Stimulated activated naive CD8-positive, alpha-beta T cell treated with anti-CD3 and anti-CD28 coated beads, Interleukin-15, amount 100 ng/mL, for 72 hours (primary cell): ENCODE results near the gene KIF1C.

Experiments used
- ATAC-seq: fragments of 150-1000 bp; cut with Tn5 transposase; 2 replicates; pipeline ENCODE4 v1.10.0; 2021; ENCODE audit warnings: mild to moderate bottlenecking, moderate library complexity
- DNase-seq, 2 donors: peaks; one replicate each; pipeline ENCODE4 v3.0.0; 2021 to 2022
- H3K27ac Mint-ChIP-seq, 2 donors: one replicate each; pipeline ENCODE4 v1.8.0; 2022; ENCODE audit warnings: mild to moderate bottlenecking in 2 of 2, mixed read lengths in 2 of 2, moderate library complexity in 2 of 2
- H3K27me3 Mint-ChIP-seq: one replicate; pipeline ENCODE4 v1.8.0; 2022; ENCODE audit warnings: mixed read lengths
- H3K4me1 Mint-ChIP-seq: one replicate; pipeline ENCODE4 v1.8.0; 2022; ENCODE audit warnings: mild to moderate bottlenecking, mixed read lengths
- H3K4me3 Mint-ChIP-seq, 2 donors: one replicate each; pipeline ENCODE4 v1.8.0; 2022; ENCODE audit warnings: mild to moderate bottlenecking in 2 of 2, mixed read lengths in 2 of 2, moderate library complexity in 1 of 2
- H3K9me3 Mint-ChIP-seq, 2 donors: one replicate each; pipeline ENCODE4 v1.8.0; 2022; ENCODE audit warnings: mixed read lengths in 2 of 2

The KIF1C gene

DNA sequence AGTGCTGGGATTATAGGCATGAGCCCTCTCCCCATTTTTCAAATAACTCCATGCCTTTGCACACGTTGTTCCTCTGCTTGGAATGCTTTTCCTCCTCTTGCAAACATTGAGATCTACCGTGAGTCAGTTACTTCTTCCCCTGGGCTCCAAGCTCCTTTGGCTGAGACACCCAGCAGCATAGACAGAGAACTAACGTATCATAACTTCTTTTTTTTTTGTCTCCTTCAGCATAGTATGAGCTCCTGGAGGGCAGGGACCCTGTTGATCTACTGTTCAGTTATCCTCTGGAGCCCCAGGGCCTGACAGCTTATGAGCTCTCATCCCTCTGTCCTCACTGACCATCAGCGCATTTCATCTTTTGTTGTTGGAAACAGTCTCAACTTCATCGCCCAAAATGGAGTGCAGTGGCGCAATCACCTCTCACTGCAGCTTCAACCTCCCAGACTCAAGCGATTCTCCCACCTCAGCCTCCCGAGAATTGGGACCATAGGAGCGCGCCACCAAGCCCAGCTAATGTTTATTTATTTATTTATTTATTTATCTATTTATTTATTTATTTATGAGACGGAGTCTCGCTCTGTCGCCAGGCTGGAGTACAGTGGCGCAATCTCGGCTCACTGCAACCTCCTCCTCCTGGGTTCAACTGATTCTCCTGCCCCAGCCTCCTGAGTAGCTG, 32.3 kb upstream of the KIF1C start:
- DNase-seq (no peak), ATAC-seq (no peak)
- Mint-ChIP-seq H3K27me3 (no peaks in the 10 kb centered on the region), H3K4me1 (peaks cover 18% of the 10 kb centered on the region), H3K9me3 (peaks cover 0 to 7% of the 10 kb centered on the region in 2 donors), H3K27ac (peak overlapping the region in 1 of 2 donors; percentile 38), H3K4me3 (peak overlapping the region in 1 of 2 donors; percentile 36)

DNA sequence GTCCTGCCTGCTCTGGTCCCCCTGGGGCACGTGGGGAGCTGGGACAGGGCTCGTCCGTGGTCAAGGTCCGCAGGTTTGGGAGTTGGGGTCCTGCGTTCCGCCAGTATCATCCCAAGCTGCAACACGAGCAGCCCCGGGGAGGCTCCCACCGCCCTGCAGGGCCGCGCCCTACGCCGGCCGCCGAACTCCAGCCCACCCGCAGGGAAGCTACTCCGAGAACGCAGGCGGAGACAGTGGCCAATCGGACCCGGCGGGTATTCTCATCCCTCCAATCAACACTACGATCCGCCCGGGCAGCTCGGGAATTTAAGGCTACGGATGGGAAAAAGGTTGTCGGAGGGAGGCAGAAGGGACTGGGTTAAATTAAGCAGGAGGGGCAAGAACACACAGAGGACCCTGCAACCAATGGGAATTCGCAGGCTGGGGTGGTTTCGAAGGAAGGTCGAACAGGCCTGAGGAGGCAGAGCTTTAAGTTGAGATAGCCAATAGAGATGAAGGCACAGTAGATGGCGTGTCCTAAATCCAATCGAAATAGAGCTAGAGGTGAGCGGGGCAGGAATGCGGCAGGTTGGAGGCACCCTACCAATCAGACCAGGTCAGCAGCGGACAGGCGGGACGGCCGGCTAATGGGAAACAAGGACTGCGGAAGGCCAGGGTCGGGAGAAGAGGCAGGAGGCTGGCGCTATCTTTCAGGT, 30.8 kb upstream of the KIF1C start:
- H3K27ac Mint-ChIP-seq, result peak overlapping the region in 1 of 2 donors; percentile 1
- H3K9me3 Mint-ChIP-seq, result peaks cover 0 to 7% of the 10 kb centered on the region in 2 donors
- H3K27me3 Mint-ChIP-seq, result no peaks in the 10 kb centered on the region
- peak; percentile 75 for ATAC-seq
- DNase-seq, result peak; percentile 90 to 93
- peaks cover 18% of the 10 kb centered on the region for H3K4me1 Mint-ChIP-seq
- no peak overlapping the region for H3K4me3 Mint-ChIP-seq

DNA sequence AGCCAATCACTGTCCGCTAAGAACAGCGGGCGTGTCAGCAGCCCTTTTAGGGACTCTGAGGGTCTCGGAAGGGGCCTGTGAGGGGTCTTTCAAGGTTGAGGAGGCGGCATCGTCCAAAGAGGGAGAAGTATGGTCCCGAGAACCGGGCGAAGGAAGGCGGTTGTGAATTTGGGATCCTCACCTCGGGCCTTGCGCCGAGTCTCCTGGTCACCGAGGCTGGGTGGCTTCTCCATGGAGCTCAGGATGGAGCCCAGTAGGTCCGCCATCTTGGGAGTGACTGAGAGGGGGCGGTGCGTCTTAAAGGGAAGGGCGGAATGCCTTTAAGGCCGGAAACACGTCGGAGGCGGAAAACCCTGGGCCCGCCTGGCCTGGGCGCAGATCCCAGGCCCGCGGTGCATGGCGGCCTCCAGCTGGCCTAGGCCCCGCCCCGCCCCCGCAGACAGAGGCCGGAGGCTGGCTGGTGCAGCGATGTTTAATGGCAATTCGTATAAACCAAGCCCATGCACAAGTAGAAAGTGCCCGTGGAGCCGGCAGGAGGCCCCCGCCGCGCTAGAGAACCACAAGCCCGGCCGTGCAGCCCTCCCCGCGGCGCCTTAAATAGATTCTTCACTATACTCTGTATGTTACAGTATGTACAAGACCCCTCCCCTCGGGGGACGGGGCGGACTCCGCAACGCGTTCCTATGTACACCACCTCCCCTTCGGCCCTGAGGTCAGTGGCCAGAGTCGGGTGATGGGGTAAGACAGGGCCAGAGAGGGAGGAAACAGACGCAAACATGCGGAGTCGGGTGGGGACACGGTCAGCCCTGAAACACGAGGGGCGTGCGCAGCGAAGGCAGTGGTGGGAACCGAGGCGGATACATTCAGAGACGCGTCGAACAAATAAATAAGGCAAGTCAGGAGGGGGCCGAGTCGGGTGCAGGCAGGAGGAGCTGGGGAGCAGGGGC, 29.9 kb upstream of the KIF1C start, which contains the start of gene SPAG7:
Gene SPAG7, minus strand, starts transcription at position 279 of the 947 bp plus-strand sequence. Its CDS starts 13 bp downstream, at position 266.
- H3K27me3 Mint-ChIP-seq, result no peaks in the 10 kb centered on the region
- peaks cover 18% of the 10 kb centered on the region for H3K4me1 Mint-ChIP-seq
- H3K9me3 Mint-ChIP-seq, result peaks cover 0 to 7% of the 10 kb centered on the region in 2 donors
- DNase-seq (peak; percentile 95 to 97), ATAC-seq (peak; percentile 73)
- no peak within 1 kb of the TSS for H3K4me3 Mint-ChIP-seq
- peak within 1 kb of the TSS in 1 of 2 donors; percentile 1 for H3K27ac Mint-ChIP-seq

DNA sequence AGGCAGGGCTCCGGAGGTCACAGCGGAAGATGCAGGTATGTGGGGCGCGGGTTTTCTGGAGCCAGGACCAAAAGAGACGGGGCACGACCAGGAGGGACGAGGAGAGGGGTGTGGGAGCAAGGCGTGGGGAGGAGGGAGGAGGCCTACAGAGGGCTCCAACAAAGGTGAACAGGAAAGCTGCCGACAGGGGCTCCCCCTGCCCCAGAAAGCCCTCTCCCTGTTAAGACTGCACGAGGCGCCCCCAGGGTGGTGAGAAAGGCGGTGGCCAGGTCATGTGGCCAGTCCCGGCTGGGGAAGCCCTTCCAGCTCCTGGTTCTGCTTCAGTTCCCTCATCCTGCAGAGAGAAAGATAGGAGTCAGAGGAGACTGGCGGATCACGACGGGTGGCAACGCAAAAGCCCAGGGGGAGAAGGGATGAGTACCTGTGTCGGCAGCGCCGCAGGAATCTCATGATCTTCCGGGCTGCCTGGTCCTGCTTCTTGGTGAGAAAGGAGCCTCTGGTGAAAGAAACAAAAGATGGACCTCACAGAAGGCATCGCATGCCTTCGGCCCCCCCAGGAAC, 29.2 kb upstream of the KIF1C start:
- peaks cover 0 to 7% of the 10 kb centered on the region in 2 donors for H3K9me3 Mint-ChIP-seq
- H3K27me3 Mint-ChIP-seq, result no peaks in the 10 kb centered on the region
- H3K4me3 Mint-ChIP-seq, result no peak overlapping the region
- DNase-seq, result peak in 1 of 2 donors; percentile 69
- H3K4me1 Mint-ChIP-seq, result peaks cover 20% of the 10 kb centered on the region
- ATAC-seq, result peak; percentile 4
- H3K27ac Mint-ChIP-seq, result no peak overlapping the region

DNA sequence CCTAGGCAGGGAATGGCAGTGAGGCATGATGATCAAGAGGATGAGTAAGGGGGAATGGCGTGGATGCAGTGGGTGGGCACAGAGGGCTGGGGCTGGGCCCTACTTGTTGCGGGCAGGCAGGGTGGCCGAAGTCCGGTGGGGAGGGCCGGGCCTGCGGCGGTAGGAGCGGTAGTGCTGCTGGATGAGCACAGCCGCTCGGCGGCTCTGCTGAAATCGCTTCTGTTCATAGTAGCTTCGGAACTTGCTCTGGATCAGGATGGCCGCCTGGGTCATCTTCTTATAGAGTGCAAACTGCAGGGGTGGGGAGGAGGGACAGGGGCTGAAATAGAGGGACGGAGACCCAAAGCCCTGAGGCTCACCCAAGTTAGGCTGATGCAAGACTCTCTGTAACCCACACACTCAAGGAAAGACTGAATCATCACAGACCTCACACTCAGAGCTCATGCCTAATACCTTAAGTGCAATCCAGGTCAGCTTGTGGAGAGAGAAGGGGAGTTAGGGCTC, 28.7 kb upstream of the KIF1C start:
- peaks cover 0 to 7% of the 10 kb centered on the region in 2 donors for H3K9me3 Mint-ChIP-seq
- H3K27ac Mint-ChIP-seq, result no peak overlapping the region
- DNase-seq, result peak; percentile 77 to 84
- peak; percentile 73 for ATAC-seq
- no peaks in the 10 kb centered on the region for H3K27me3 Mint-ChIP-seq
- no peak overlapping the region for H3K4me3 Mint-ChIP-seq
- peaks cover 24% of the 10 kb centered on the region for H3K4me1 Mint-ChIP-seq

DNA sequence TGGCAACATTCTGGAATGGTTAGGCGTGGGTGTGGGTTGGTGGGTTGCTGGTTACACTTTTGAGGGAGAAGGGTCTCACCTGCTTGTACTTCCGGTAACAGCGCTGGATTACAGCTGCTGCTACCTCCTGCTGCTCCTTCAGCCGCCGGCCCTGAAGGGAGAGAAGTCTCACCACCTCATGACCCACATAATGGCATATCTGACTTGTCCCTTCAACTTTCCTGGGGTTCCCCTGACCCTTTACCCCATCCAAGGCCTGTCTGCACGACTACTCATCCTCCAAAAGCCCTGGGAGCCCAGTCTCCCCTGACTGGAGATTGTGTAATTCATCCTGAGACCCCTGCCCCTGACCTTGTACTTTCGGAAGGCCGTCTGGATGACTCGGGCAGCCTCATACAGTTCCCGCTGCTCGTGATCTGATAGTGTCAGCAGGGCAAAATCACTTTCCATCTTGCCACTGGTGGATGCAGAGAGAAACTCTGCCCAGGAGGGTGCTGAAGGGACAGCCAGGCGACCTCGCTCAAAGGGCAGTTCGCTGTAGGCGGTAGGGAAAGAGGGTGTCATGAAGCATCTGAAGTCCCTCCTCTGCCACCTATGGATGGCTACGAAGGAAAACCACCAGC, 28.1 kb upstream of the KIF1C start:
- no peak overlapping the region for H3K27ac Mint-ChIP-seq
- no peaks in the 10 kb centered on the region for H3K27me3 Mint-ChIP-seq
- DNase-seq (peak in 1 of 2 donors; percentile 73), ATAC-seq (peak; percentile 49)
- H3K4me3 Mint-ChIP-seq, result no peak overlapping the region
- peaks cover 0 to 7% of the 10 kb centered on the region in 2 donors for H3K9me3 Mint-ChIP-seq
- H3K4me1 Mint-ChIP-seq, result peaks cover 24% of the 10 kb centered on the region

DNA sequence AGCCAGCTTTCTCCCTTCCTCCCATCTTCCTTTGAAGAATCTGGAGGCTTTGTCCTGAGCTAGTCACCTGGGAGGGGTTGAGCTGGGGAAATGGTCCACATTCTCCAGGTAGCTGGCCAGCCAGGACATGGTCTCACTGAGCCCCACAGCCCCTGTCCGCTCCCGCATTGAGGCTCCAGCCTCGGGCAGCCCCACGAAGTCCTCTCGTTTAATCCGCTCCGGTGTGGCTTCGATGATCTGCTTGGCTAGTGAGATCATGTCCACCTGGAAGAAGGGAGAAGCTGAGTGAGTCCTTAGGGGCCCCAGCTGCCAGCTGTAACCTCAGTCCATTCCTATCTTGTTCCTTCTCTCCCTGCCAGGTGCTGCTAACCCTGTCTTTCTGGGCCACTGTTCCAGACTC, 27.5 kb upstream of the KIF1C start:
- H3K27me3 Mint-ChIP-seq, result no peaks in the 10 kb centered on the region
- ATAC-seq (no peak), DNase-seq (no peak)
- H3K9me3 Mint-ChIP-seq, result peaks cover 0 to 3% of the 10 kb centered on the region in 2 donors
- H3K27ac Mint-ChIP-seq, result no peak overlapping the region
- H3K4me1 Mint-ChIP-seq, result peaks cover 21% of the 10 kb centered on the region
- H3K4me3 Mint-ChIP-seq, result no peak overlapping the region

DNA sequence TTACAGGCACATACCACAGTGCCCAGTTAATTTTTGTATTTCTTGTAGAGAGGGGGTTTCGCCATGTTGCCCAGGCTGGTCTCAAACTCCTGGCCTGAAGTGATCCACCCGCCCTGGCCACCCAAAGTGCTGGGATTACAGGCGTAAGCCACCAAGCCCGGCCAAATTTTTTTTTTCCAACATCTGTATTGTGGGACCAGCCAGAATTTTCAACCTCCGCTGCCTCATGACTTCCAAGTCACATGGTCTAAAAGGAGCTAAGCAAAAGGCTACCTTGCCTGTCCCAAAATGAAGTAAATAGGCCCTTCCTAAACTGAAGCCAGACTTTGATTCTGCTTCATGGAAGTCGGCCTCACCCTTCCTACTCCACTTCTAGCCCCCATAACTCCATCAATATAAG, 25.9 kb upstream of the KIF1C start:
- DNase-seq (no peak), ATAC-seq (no peak)
- peak overlapping the region in 1 of 2 donors; percentile 66 for H3K27ac Mint-ChIP-seq
- H3K4me1 Mint-ChIP-seq, result peaks cover 7% of the 10 kb centered on the region
- H3K27me3 Mint-ChIP-seq, result no peaks in the 10 kb centered on the region
- no peak overlapping the region for H3K4me3 Mint-ChIP-seq
- H3K9me3 Mint-ChIP-seq, result no peaks in the 10 kb centered on the region

DNA sequence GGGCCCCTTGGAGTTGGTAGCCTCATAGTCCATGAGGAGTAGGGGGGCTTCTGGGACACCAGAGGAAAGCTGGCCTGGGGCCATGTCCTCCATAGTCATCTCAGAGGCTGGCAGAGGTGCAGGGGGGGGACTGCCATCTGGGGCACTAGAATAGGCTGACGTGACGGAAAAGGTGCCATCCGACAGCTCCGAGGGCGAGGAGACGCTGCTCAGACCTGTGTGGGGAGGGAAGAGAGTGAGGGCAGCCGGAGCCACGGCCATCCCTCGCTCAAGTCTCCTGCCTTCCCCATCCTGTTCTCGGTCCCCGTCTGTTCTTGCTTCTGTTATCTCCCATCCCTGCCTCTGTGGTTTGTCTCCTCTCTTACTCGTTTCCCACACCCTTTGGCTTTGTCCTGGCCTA, 25.4 kb upstream of the KIF1C start:
- Mint-ChIP-seq H3K4me1 (peaks cover 7% of the 10 kb centered on the region), H3K27me3 (no peaks in the 10 kb centered on the region), H3K27ac (no peak overlapping the region), H3K4me3 (no peak overlapping the region), H3K9me3 (no peaks in the 10 kb centered on the region)
- DNase-seq, result no peak
- ATAC-seq, result no peak

DNA sequence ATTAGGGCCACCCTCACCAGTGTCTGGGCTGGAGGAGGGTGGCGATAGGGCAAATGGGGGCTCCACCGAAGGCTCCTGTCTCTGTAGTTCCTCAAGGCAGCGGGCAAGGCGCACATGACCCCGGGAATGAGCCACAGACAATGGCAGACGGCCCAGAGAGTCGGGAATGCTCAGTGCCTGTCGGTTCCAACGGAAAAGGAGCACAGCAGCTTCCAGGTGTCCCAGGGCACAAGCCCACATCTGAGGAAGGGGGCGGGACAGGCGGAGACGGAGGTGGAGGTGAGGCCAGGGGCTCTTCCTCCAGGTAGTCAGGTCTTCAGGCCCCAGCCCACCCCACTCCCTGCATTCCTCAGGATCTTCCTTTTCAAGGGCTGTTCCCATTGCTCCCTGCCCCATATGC, 25.0 kb upstream of the KIF1C start:
- ATAC-seq, result no peak
- Mint-ChIP-seq H3K4me3 (no peak overlapping the region), H3K27me3 (no peaks in the 10 kb centered on the region), H3K4me1 (peaks cover 7% of the 10 kb centered on the region), H3K9me3 (no peaks in the 10 kb centered on the region), H3K27ac (no peak overlapping the region)
- DNase-seq, result no peak

DNA sequence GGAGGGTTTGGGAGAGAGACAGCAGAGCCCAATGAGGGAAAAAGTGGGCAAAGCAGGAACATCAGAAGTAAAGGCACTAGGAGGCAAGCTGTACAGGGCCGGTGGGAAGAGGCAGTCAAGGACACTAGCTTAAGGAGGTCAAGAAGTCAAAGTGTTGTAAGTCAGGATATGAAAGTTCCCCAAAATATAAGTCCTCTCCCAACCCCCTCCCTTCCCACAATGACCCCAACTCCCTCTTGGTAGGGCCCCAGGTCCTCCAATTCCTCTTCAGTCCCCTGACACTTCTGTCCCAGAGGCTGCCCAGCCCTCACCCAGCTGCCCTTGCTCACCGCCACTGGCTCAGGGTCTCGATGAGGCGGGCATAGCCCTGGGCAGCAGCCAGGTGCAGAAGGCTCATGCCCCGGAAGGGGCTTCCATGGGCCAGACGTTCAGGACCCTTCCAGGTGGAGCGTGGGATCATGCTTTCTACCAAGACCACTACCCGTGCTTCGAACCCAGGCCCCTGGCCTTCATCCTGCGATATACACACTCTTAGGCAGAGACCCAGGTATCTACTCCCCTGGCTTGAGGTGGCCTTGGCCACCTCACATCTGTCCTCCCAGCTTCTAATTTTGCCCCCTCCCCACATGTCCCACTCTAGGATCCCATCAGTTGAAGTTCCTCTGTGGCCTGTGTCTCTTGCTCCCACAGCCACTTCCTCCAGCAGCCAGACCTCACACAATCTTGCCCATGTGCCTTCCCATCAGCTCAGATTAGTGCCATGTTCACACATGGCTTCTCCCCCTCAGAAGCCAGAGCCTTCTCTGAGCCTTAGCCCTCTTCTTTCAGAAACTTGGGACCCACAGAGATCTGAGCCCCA, 24.3 kb upstream of the KIF1C start:
- Mint-ChIP-seq H3K4me3 (no peak overlapping the region), H3K27ac (peak overlapping the region; percentile 49 to 71), H3K9me3 (no peaks in the 10 kb centered on the region), H3K27me3 (no peaks in the 10 kb centered on the region), H3K4me1 (peaks cover 7% of the 10 kb centered on the region)
- DNase-seq (no peak), ATAC-seq (no peak)

DNA sequence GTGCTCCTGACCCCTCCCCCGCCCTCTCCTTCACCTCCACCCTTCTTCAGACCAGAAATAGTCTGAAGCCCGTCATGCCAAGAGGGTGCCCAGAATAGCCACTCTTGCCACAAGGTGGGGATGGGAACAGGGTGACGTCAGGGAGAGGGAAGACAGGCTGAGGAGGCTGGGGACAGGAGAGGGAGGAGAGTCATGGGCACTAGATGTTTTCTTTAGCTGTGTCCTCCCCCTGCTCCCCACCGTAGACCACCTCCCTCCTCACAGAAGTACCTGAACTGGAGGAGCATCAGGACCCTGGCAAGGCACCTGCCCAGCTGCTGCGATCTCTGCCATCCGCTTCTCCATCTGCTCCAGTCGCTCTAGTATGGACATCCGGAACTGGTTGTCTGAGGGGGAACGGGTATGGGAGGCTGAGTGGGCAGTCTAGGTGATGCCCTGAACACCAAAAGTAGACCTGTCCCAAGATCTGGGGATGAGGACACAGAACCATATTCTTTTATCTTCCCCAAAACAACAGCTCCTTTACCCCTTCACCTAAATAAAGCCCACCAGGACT, 23.6 kb upstream of the KIF1C start:
- no peaks in the 10 kb centered on the region for H3K9me3 Mint-ChIP-seq
- H3K4me3 Mint-ChIP-seq, result no peak overlapping the region
- ATAC-seq (no peak), DNase-seq (no peak)
- peak overlapping the region; percentile 49 to 71 for H3K27ac Mint-ChIP-seq
- H3K4me1 Mint-ChIP-seq, result peaks cover 7% of the 10 kb centered on the region
- no peaks in the 10 kb centered on the region for H3K27me3 Mint-ChIP-seq

DNA sequence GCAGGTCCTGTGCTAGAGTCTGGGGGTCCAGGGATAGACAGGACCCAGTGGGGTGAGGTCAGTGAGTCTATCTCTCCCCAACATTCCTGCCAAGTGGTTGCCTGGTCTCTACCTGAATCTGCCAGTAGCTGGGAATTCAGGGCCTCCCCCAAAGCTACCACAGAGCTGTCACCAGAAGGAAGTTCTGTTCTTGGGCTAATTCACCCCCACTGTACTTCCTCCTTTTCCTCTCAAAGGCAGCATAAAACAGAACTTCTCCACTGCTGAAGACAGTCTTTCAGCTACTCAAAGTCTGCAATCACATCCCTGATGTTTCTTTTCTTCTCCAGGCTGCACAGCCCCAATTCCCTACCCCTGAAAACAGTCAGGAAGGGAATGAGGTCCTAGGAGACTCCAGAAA, 19.0 kb upstream of the KIF1C start:
- ATAC-seq, result no peak
- DNase-seq, result no peak
- Mint-ChIP-seq H3K27me3 (no peaks in the 10 kb centered on the region), H3K27ac (no peak overlapping the region), H3K4me1 (peaks cover 24% of the 10 kb centered on the region), H3K9me3 (no peaks in the 10 kb centered on the region), H3K4me3 (no peak overlapping the region)
